22Rv1 (cell line): ENCODE data around the gene PARD3B.

Experiments
- H3K27ac ChIP-seq: fragments of 450-650 bp; 2 replicates; pipeline ENCODE4 v1.5.1; 2017
- CTCF ChIP-seq: fragments of 450-650 bp; IDR thresholded peaks from 2 replicates; pipeline ENCODE4 v1.5.1; 2017; ENCODE audit warnings: mild to moderate bottlenecking
- ZFX ChIP-seq: fragments of 450-650 bp; IDR thresholded peaks from 2 replicates; pipeline ENCODE4 v1.6.1; 2017; ENCODE audit warnings: antibody characterized with exemption, borderline replicate concordance

PARD3B gene

GRCh38 chr2:205117125-205117524 is 571.9 kb downstream of the PARD3B start:
- TF ChIP-seq ZFX, result no peak
- no peak for TF ChIP-seq CTCF
- no peak overlapping the region for H3K27ac ChIP-seq

- TF ChIP-seq CTCF (no peak), ZFX (no peak)
- no peak overlapping the region for H3K27ac ChIP-seq
Observed at GRCh38 chr2:205119136-205119535, 573.9 kb downstream of the PARD3B start.

GRCh38 chr2:205128726-205129125 is 583.5 kb downstream of the PARD3B start:
- H3K27ac ChIP-seq, result no peak overlapping the region
- TF ChIP-seq CTCF, result no peak
- no peak for TF ChIP-seq ZFX

GRCh38 chr2:205129531-205129930 is 584.3 kb downstream of the PARD3B start:
- TF ChIP-seq ZFX (no peak), CTCF (no peak)
- H3K27ac ChIP-seq, result no peak overlapping the region

- no peak overlapping the region for H3K27ac ChIP-seq
- TF ChIP-seq ZFX (no peak), CTCF (no peak)
Observed at GRCh38 chr2:205130111-205130829, 585.0 kb downstream of the PARD3B start.

- H3K27ac ChIP-seq, result no peak overlapping the region
- TF ChIP-seq CTCF, result no peak
- no peak for TF ChIP-seq ZFX
Observed at GRCh38 chr2:205133544-205133943, 588.3 kb downstream of the PARD3B start.

- TF ChIP-seq ZFX (no peak), CTCF (no peak)
- H3K27ac ChIP-seq, result no peak overlapping the region
Observed at GRCh38 chr2:205138735-205139134, 593.5 kb downstream of the PARD3B start.
